Fibroblast of the aortic adventitia (primary cell): Measurements from ENCODE around the gene LAMA1. TPM values are rescaled to one million over a fixed set of nuclear protein-coding genes. Genes with fewer than 3 reads are reported as not detected.

Experiments used
- DNase-seq: peaks from one replicate; pipeline ENCODE4 v3.0.0-alpha.2; 2010; ENCODE audit warnings: low read depth
- H3K4me3 ChIP-seq: 2 replicates; pipeline ENCODE4 v1.5.1; 2011; ENCODE audit warnings: low read depth, mild to moderate bottlenecking, control low read depth, low read length, moderate library complexity
- CTCF ChIP-seq: IDR thresholded peaks from 2 replicates; pipeline ENCODE4 v1.5.1; 2011; ENCODE audit warnings: mild to moderate bottlenecking, low read length, control low read depth, inconsistent platforms; ENCODE audit not compliant: insufficient read depth
- total RNA-seq: library from RNA; depleted of rRNA; stranded (reverse); fragments of >200 nt; gene quantifications from 2 replicates; pipeline ENCODE4 v1.2.3, GENCODE V29; 2012; ENCODE audit warnings: low replicate concordance

The LAMA1 gene
- 3.5 and 30.1 TPM in 2 replicates for total RNA-seq

DNA sequence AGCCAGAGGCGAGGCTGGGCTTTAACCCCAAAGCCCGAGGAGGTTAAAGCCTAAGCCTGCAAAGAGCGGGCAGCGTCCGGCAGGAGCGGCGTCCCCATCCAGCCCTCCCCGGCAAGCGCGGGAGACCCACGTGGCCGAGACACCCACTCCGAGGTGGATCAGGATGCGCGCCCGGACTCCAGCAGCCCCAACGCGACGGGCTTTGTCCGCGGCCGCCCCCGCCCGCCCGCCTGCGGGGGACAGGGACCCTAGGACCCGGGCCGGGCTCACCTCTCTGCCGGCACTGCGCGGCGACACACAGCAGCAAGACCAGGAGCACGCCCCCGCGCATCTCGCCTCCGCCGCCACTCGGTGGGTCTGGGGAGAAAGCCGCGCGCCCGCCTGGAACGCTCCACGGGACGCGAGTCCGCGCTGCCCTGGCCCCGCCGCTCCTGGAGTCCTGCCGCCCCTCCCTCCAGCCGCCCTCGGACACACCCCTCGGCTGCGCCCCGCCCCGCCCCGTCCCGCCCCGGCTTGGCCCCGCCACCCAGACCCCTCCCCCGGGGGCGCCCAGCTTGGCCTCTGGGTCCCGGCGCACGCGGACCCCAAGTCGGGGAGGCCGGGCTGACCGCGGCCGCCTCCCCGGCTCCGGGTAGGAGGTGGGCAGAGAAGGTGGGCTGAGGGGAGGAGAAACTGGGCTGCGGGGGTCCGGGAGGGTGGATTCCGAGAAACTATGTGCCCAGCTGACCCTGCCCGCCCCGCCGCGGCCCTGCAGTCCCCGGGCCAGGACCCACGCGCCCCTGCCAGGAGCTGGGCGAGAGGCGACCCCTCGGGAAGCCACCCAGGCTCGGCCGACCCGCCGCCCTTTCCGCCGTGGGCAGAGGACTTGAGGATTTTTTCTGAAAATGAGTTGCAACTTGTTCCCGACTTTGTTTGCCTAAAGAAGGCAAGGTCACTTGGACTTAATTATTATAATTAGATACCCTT, at the start of gene LAMA1:
Gene LAMA1 (minus strand): TSS at position 408 of the 966 bp plus-strand sequence. CDS start 77 bp downstream, at position 331.
- no peak for TF ChIP-seq CTCF
- peak within 1 kb of the TSS; percentile 40 for H3K4me3 ChIP-seq
- DNase-seq, result no peak

DNA sequence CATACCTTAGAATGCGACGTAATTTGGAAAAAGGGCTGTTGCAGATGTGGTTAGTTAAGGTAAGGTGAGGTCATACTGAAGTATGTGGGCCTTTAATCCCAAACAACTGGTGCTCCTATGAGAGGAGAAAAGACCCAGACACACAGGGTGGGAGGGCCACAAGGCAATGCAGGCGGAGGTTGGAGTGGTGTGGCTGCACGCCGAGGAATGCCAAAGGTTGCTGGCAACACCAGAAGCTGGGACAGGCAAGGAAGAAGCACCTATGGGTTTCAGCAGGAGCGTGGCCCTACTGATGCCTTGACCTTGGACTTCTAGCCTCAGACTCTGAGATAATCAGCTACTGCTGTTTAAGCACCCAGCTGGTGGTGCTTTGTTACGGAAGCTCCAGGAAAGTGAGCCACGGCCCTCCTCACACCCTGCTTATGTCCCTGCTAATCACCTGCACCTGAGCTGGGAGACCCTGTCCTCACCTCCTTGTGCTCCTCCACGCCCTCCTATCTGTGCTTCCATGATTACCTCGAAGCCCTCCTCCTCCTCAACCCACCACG, 48.3 kb upstream of the LAMA1 start:
- TF ChIP-seq CTCF, result no peak
- no peak for DNase-seq

GRCh38 chr18:7164323-7165004, 46.9 kb upstream of the LAMA1 start:
- no peak overlapping the region for H3K4me3 ChIP-seq
- no peak for TF ChIP-seq CTCF
- DNase-seq, result no peak

More for the DNA sequence above, 48.3 kb upstream of the LAMA1 start:
- H3K4me3 ChIP-seq, result no peak overlapping the region

DNA sequence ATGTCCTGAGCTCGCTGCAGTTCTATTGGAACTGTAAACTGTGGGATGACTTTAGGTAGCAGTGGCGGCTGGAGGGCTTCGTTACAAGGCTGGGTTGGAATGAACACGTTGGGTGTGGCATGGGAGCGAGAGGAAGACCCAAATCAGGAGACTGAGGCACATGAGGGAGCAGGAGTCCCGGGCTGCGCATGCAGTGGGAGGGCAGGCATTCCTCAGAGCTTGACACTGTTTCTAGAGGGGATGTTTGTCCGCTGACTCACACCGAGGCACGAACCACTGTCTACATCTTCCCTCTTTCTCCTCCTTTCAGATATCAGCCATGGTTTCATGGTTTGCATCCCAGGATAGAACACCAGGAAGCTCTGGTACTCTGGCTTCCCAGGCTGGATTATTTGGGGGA, 40.6 kb upstream of the LAMA1 start:
- no peak overlapping the region for H3K4me3 ChIP-seq
- no peak for TF ChIP-seq CTCF
- DNase-seq, result peak; percentile 19

GRCh38 chr18:7157760-7158159, 40.2 kb upstream of the LAMA1 start:
- no peak for DNase-seq
- H3K4me3 ChIP-seq, result no peak overlapping the region
- TF ChIP-seq CTCF, result no peak

DNA sequence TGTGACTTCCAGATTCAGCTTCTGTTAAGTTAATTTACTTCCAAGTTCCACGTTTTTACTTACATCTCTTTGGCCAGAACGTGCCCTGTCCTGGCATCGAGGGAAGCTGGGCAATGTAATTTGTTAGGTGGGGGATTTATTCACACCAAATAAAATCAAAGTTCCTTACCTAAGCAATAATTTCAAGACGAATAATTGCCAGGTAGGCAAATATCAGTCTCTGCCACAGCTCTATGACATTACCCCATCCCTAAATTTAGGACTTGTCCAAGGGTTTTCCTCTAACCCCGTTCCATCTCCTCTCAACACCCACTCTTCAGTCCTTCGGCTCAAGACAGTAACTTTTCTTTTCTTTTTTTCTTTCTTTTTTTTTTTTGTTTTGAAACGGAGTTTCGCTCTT, 38.3 kb upstream of the LAMA1 start:
- DNase-seq, result no peak
- TF ChIP-seq CTCF, result no peak
- H3K4me3 ChIP-seq, result no peak overlapping the region
